OCI-LY1 (cell line): ENCODE data around the gene LAMC2.

Experiments used
- H2AFZ ChIP-seq: fragments of 200-600 bp; sonication (generic), shearing (Covaris generic); 2 replicates; pipeline ENCODE4 v1.6.0; 2014; ENCODE audit warnings: antibody characterized with exemption, mild to moderate bottlenecking, low read length
- H3F3A ChIP-seq: fragments of 200-600 bp; sonication (generic), shearing (Covaris generic); 2 replicates; pipeline ENCODE4 v1.6.0; 2014; ENCODE audit warnings: mild to moderate bottlenecking, antibody characterized with exemption, low read length, moderate library complexity; ENCODE audit not compliant: insufficient read depth
- H3K27ac ChIP-seq: fragments of 200-600 bp; sonication (generic); 2 replicates; pipeline ENCODE4 v1.5.1; 2014; ENCODE audit warnings: low read length, mixed run types, mild to moderate bottlenecking, low read depth; ENCODE audit not compliant: poor library complexity, severe bottlenecking
- H3K27me3 ChIP-seq: fragments of 200-600 bp; sonication (generic); 2 replicates; pipeline ENCODE4 v1.6.0; 2014; ENCODE audit warnings: antibody characterized with exemption, mild to moderate bottlenecking, low read length, moderate library complexity; ENCODE audit not compliant: insufficient read depth
- H3K36me3 ChIP-seq: fragments of 200-600 bp; sonication (generic); 2 replicates; pipeline ENCODE4 v1.6.1; 2014; ENCODE audit warnings: mild to moderate bottlenecking, antibody characterized with exemption, low read length, moderate library complexity, mixed read lengths; ENCODE audit not compliant: insufficient read depth
- H3K4me1 ChIP-seq: fragments of 200-600 bp; sonication (generic); 2 replicates; pipeline ENCODE4 v1.5.1; 2014; ENCODE audit warnings: mild to moderate bottlenecking, low read length, moderate library complexity; ENCODE audit not compliant: insufficient read depth, severe bottlenecking
- H3K4me2 ChIP-seq: fragments of 200-600 bp; sonication (generic), shearing (Covaris generic); 2 replicates; pipeline ENCODE4 v1.6.1; 2014; ENCODE audit warnings: low read length
- H3K4me3 ChIP-seq: fragments of 200-600 bp; sonication (generic); 2 replicates; pipeline ENCODE4 v1.5.1; 2014; ENCODE audit warnings: low read length, low read depth, mild to moderate bottlenecking, mixed read lengths; ENCODE audit not compliant: poor library complexity, severe bottlenecking
- H3K79me2 ChIP-seq: fragments of 200-600 bp; shearing (Covaris generic); 2 replicates; pipeline ENCODE4 v1.6.1; 2016; ENCODE audit warnings: mixed run types, low read length, mixed read lengths; ENCODE audit not compliant: insufficient read depth
- H3K9ac ChIP-seq: fragments of 200-600 bp; sonication (generic), shearing (Covaris generic); 2 replicates; pipeline ENCODE4 v1.6.1; 2014; ENCODE audit warnings: mild to moderate bottlenecking, low read length, mixed read lengths
- H3K9me2 ChIP-seq: fragments of 200-600 bp; sonication (generic), shearing (Covaris generic); 2 replicates; pipeline ENCODE4 v1.6.1; 2014; ENCODE audit warnings: low read depth, mild to moderate bottlenecking, low read length, mixed read lengths
- H3K9me3 ChIP-seq: fragments of 200-600 bp; shearing (Covaris generic); 2 replicates; pipeline ENCODE4 v1.6.1; 2014; ENCODE audit warnings: low read length, mixed read lengths
- H4K20me1 ChIP-seq: fragments of 200-600 bp; sonication (generic), shearing (Covaris generic); 2 replicates; pipeline ENCODE4 v1.6.0; 2016; ENCODE audit warnings: mild to moderate bottlenecking, low read length; ENCODE audit not compliant: insufficient read depth
- CTCF ChIP-seq: fragments of 200-600 bp; sonication (generic), shearing (Covaris generic); IDR thresholded peaks from 2 replicates; pipeline ENCODE4 v1.5.1; 2017; ENCODE audit warnings: mild to moderate bottlenecking, antibody characterized with exemption, low read length, moderate library complexity, mixed read lengths
- EZH2 ChIP-seq: fragments of 200-600 bp; sonication (generic), shearing (Covaris generic); IDR thresholded peaks from 2 replicates; pipeline ENCODE4 v1.8.0; 2017; ENCODE audit warnings: borderline replicate concordance, mixed run types, mild to moderate bottlenecking, antibody characterized with exemption, low read length, moderate library complexity, mixed read lengths

The LAMC2 gene

GRCh38 chr1:183245357-183245756 lies 59.3 kb downstream of the LAMC2 start:
- Histone ChIP-seq H3K4me1 (no peaks in the 10 kb centered on the region), H3K4me3 (no peak overlapping the region), H3K36me3 (no peaks in the 10 kb centered on the region), H3K9me3 (no peaks in the 10 kb centered on the region), H3K9ac (no peak overlapping the region), H2AFZ (no peak overlapping the region), H3K4me2 (no peak overlapping the region), H3K9me2 (no peaks in the 10 kb centered on the region), H3K79me2 (no peaks in the 10 kb centered on the region), H3K27ac (no peak overlapping the region), H3K27me3 (peaks cover 2% of the 10 kb centered on the region; the same call in 1 of the 2 replicates), H3F3A (no peaks in the 10 kb centered on the region), H4K20me1 (no peaks in the 10 kb centered on the region)
- TF ChIP-seq EZH2 (no peak), CTCF (no peak)

- Histone ChIP-seq H3K4me2 (no peak overlapping the region), H2AFZ (no peak overlapping the region), H3K27me3 (peaks cover 2% of the 10 kb centered on the region; the same call in 1 of the 2 replicates), H3K4me3 (no peak overlapping the region), H3K9me2 (no peaks in the 10 kb centered on the region), H3K36me3 (no peaks in the 10 kb centered on the region), H3K79me2 (no peaks in the 10 kb centered on the region), H3K4me1 (no peaks in the 10 kb centered on the region), H4K20me1 (no peaks in the 10 kb centered on the region), H3F3A (no peaks in the 10 kb centered on the region), H3K9me3 (no peaks in the 10 kb centered on the region), H3K27ac (no peak overlapping the region), H3K9ac (no peak overlapping the region)
- no peak for TF ChIP-seq CTCF
- no peak for TF ChIP-seq EZH2
These were observed 60.4 kb downstream of the LAMC2 start for GRCh38 chr1:183246436-183246835.

GRCh38 chr1:183247066-183247465 lies 61.0 kb downstream of the LAMC2 start:
- no peaks in the 10 kb centered on the region for H3K9me3 ChIP-seq
- no peak overlapping the region for H2AFZ ChIP-seq
- H4K20me1 ChIP-seq: no peaks in the 10 kb centered on the region
- H3K79me2 ChIP-seq: no peaks in the 10 kb centered on the region
- TF ChIP-seq CTCF (no peak), EZH2 (no peak)
- H3K36me3 ChIP-seq: no peaks in the 10 kb centered on the region
- no peak overlapping the region for H3K4me3 ChIP-seq
- no peaks in the 10 kb centered on the region for H3F3A ChIP-seq
- H3K27ac ChIP-seq: no peak overlapping the region
- H3K4me2 ChIP-seq: no peak overlapping the region
- H3K4me1 ChIP-seq: no peaks in the 10 kb centered on the region
- H3K9me2 ChIP-seq: no peaks in the 10 kb centered on the region
- no peak overlapping the region for H3K9ac ChIP-seq
- H3K27me3 ChIP-seq: peaks cover 2% of the 10 kb centered on the region; the same call in 1 of the 2 replicates
